ENCODE data around the gene IFITM5.

The IFITM5 gene

DNA sequence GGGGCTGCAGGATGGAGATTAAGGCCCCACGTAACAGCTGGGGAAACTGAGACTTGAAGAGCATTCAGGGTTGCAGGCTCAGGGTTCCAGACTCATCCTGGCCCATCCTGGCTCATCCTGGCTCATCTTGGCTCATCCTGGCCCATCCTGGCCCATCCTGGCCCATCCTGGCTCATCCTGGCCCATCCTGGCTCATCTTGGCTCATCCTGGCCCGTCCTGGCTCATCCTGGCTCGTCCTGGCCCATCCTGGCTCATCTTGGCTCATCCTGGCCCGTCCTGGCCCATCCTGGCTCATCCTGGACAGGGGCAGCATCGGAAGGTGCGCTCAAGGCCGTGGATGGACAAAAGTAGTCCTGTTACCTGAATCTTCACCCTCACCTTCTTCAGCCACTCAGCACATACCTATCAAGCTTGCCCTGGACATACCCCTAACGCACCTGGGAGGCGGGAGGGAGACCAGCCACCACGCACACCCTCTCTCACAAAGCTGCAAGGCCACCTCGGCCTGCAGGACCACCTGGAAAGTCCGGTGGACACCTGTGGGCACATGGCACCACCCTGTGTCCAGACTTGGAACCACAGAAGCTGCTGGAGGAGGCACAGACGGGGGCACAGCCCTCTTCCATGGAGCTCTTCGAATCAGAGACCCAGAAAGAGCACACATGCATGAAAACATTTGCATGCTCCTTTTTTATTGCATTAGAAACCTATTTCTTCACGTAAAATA, 41.4 kb downstream of the IFITM5 start:
- no peak for DNase-seq

- no peak for DNase-seq
These were observed 42.2 kb downstream of the IFITM5 start for GRCh38 chr11:256952-257737.

DNA sequence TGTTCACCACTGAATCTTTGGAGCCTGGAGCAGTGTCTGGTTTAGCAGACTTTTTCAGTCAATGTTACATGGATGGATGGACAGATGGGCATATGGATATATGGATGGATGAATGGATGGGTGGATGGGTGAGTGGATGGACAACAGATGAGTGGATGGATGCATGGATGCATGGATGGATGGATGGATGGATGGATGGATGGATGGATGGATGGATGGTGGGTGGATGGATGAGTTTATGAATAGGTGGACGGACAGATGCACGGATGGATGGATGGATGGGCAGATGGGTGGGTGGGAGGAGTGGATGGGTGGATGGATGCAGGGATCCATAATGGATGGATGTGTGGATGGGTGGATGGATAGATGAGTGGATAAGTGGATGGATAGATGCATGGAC, 43.5 kb downstream of the IFITM5 start:
- DNase-seq: no peak

DNA sequence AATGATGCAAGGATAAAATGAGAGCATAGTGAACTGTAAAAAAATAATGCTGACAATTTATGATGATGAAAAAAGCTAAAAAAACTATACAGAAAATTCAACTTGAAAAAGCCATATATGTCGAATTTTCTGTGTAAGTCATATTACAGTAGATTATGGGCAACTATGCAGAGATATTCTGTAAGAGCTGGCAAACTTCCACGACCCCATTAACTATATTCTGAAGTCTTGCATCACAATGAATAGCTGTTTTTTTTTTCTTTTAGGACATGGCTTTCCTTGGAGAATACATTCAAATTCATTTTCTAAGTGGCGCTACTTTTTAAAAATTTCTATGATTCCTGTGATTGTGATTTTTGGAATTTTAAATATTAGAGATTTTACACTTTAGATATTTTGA, 44.1 kb downstream of the IFITM5 start:
- DNase-seq: no peak

DNA sequence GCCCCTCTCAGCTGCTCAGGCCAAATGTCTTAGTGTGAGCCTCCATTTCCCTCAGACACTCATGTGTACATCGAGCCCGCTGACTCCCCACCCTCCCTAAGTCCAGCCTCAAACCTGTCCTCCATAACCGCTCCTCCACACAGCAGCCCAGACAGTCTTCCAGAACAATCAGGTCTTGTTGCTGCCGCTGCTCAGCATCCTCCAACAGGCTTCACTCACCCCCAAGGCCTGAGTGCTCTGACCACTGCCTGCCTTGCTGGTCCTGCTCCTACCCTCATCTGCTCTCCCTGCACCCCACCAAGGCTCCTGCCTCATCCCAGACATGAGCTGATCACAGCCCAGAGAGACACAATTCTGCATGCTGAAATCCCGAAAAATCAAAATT, 45.4 kb downstream of the IFITM5 start:
- DNase-seq: no peak

DNA sequence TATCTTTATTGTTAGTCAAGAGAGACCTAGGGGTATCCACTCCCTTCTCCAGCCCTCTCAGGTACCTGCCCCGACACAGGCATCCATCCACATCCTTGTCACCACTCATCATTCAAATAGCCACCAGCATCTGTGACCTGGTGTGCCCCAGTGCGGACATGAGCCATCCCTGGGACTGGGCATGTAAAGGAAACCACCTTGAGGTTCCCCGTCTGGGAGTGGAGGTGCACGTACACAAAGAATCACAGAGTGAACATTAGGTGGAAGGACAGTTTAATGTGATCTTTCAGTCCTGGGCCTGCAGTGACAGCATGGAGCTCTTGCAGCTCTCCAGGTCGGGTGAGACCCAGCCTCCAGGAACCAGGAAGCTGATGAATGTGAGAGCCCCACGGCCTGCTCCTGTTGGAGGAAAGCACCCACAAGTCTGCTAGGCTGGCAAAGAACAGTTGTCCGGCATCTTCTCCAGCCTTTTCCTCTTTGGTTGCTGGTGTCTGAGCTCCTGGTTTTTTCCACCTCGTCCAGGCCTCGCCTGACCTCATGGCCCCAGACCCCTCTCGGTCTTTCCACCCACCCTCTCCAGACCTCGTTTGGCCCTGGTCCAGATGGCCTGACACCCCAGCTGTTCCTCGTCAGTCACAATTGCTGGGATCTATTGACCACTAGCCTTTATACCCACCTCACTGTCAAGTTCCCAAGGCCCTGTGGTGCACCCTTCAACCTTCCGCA, 46.0 kb downstream of the IFITM5 start:
- no peak for DNase-seq

DNA sequence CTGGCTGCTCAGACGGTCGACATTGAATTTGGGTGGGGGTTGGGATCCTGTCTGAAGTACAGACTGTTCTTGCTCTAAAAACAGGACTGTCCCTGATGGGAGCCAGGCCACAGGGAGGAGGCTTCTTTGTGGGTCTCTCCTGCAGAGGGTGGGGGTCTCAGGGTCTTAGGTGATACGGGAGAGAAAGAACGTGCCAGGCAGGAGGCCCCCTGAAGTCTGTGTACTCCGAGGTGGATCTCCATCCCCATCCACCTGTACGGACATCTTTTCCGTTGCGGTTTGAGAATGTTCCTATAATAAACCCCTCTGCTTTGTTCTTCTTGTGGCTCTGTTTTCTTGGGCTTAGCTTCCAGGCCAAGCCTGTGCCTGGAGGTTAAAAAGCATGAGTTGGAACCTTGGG, 46.7 kb downstream of the IFITM5 start:
- no peak for DNase-seq

DNA sequence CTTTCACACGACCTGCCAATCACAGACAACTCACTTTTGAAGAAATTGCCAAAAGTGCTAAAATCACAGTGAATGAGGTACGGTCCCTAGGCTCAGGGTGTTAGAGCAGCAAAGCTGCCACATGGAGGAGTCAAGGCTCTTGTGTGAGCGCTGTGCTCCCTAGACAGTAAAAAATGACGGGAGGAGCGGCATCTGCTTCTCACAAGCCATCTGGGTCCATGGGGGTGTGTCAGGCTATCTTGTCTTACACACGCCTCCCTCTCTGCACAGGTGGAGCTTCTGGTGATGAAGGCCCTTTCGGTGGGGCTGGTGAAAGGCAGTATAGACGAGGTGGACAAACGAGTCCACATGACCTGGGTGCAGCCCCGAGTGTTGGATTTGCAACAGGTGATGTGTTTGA, 47.8 kb downstream of the IFITM5 start:
- DNase-seq: no peak

DNA sequence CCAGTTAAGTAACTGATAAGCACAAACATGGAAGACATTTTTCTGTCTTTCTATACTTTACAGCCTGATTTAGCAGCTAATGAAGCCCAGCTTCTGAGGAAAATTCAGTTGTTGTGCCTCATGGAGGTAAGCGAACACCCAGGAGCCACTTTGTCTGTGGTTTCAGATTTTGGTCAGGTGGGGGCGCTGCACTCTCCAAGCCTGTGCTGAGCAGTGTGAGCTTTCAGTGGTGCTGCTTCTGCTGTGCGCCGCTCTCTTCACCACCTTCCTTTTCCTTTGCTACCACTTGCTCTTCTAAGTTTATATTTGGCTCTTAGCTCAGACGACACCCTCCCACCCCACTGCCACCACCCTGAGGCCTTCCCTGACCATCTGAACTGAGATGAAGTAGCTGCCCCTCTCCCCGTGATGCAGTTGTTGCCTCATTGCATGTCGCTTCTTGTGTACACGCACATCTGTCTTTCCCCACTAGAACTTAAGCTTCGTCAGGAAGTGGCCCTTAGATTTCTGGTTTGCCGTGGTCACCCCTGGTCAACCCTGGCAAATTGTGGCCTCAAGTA, 48.5 kb downstream of the IFITM5 start:
- peak; percentile 71 to 72 for DNase-seq

- no peak for DNase-seq
These were observed 49.1 kb downstream of the IFITM5 start for GRCh38 chr11:250274-250673.

DNA sequence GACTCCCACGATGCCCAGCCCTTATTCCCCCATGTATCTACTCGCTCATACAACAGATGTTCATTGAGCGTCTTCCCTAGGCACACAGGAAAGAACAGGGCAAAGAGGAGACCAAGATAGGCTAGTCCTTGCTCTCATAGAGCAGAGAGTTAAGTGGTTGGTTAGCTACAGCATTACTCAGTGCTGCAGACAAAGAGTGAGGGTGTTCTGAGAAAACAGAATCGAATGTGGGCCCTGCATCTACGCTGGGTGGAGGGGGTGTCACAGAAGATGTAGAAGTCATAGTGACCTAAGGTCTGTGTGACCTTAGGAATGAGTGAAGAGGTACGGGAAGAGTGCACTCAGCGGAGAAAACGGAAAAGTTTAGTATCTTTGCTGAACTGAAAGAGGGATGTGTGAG, 50.3 kb downstream of the IFITM5 start:
- DNase-seq: no peak
